D721Med (cell line): Measurements from ENCODE around the gene PTPRG.
"Not testable (repeated sequence)": the region's sequence is repeated elsewhere in the genome, so short reads cannot be mapped to it uniquely, and the experiment has no call there.

Experiments
- DNase-seq: peaks from one replicate; pipeline ENCODE4 v3.0.0; 2011; ENCODE audit warnings: low spot score; ENCODE audit not compliant: insufficient read length
- FAIRE-seq: peaks from 2 replicates; lab custom pipeline; 2011; peaks lifted over from hg19 to GRCh38; lab: Jason Lieb, UNC
- TF ChIP-seq, protein P1 (sequence below): IDR thresholded peaks from 2 replicates; pipeline ENCODE4 v1.5.1; 2012; ENCODE audit warnings: mild to moderate bottlenecking, control low read depth; ENCODE audit not compliant: insufficient read depth; ENCODE audit errors: missing control alignments

Gene PTPRG

DNA sequence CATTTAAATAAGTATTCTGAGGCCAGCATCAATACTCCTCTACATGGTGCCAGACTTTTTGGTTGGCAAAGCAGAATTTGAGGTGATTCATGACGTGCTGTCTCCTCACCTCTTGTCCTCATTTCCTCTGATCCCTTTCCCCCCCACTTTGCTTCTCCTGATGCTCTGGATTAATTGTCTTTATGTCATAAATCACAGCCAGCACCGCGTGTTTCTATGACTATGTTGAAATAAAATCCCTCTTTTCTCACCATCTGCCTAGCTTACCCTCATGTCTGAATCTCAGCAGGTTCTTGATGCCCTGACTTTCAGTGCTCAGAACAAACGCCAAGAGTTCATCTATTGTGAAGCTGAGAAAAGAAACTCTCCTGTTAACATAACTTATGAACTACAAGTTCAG is 19.7 kb upstream of the PTPRG start:
- DNase-seq (no peak), FAIRE-seq (no peak)
- TF ChIP-seq, protein P1, sequence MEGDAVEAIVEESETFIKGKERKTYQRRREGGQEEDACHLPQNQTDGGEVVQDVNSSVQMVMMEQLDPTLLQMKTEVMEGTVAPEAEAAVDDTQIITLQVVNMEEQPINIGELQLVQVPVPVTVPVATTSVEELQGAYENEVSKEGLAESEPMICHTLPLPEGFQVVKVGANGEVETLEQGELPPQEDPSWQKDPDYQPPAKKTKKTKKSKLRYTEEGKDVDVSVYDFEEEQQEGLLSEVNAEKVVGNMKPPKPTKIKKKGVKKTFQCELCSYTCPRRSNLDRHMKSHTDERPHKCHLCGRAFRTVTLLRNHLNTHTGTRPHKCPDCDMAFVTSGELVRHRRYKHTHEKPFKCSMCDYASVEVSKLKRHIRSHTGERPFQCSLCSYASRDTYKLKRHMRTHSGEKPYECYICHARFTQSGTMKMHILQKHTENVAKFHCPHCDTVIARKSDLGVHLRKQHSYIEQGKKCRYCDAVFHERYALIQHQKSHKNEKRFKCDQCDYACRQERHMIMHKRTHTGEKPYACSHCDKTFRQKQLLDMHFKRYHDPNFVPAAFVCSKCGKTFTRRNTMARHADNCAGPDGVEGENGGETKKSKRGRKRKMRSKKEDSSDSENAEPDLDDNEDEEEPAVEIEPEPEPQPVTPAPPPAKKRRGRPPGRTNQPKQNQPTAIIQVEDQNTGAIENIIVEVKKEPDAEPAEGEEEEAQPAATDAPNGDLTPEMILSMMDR = no peak

- DNase-seq = no peak
- TF ChIP-seq, protein P1 = no peak
- no peak for FAIRE-seq
Observed at GRCh38 chr3:61545716-61546115, 15.7 kb upstream of the PTPRG start.

DNA sequence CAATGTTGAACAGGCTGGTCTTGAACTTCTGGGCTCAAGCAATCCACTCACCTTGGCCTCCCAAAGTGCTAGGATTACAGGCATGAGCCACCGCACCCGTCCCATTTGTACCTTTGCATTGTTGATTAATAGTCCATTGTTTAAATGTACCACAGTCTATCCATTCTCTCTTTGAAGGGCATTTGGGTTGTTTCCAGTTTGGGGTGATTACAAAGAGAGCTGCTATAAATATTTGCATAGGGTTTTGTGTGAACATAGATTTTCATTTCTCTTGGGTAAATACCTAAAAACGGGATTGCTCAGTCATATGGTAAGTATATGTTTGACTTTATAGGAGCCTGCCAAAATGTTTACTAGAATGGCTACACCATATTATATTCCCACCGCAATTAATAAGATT is 13.7 kb upstream of the PTPRG start:
- DNase-seq = no peak
- no peak for FAIRE-seq
- TF ChIP-seq, protein P1 = no peak

GRCh38 chr3:61552704-61553103 is 8.7 kb upstream of the PTPRG start:
- not testable (repeated sequence) for FAIRE-seq, DNase-seq

DNA sequence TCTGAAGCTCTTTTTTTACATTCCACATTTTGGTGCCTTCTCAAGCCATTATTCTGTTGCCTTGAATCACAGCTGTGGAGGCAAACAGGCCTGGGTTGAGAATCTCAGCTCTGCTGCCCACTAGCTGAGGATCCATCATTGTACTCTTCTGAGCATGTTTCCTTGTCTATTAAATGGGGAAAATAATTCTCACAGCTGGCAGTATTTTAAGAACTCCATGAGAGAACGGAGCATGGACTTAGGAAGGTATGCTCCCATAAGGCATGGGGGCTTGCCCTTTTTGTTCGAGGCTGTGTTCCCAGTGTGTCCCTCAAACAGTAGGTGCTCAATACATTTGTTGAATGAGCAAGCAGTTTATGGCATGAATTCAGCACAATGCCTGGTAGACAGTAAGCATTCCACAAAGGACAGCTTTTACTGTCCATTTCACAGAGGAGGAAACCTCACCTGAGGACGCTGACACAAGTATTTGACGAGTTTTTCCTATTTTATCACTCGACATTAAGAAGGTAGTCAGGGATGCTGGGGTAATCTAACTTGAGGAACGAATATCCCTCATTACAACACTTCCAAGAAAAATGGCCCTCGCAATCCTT is 2.1 kb upstream of the PTPRG start:
- TF ChIP-seq, protein P1 = no peak
- DNase-seq (no peak), FAIRE-seq (no peak)

- FAIRE-seq (no peak), DNase-seq (no peak)
- TF ChIP-seq, protein P1 = no peak
Observed at GRCh38 chr3:61560517-61561373, 626 bp upstream of the PTPRG start.

- FAIRE-seq = no peak
Observed at GRCh38 chr3:61562042-61562720, 810 bp downstream of the PTPRG start.

More at GRCh38 chr3:61562042-61562720, 810 bp downstream of the PTPRG start:
- DNase-seq = no peak
- TF ChIP-seq, protein P1 = no peak
